ENCODE data around the gene C21orf91. TPM values are rescaled to one million over a fixed set of nuclear protein-coding genes. Genes with fewer than 3 reads are reported as not detected.

The C21orf91 gene
- total RNA-seq, 4 donors from 2014 or later, result 4.0 to 8.5 (median 5.6) TPM

DNA sequence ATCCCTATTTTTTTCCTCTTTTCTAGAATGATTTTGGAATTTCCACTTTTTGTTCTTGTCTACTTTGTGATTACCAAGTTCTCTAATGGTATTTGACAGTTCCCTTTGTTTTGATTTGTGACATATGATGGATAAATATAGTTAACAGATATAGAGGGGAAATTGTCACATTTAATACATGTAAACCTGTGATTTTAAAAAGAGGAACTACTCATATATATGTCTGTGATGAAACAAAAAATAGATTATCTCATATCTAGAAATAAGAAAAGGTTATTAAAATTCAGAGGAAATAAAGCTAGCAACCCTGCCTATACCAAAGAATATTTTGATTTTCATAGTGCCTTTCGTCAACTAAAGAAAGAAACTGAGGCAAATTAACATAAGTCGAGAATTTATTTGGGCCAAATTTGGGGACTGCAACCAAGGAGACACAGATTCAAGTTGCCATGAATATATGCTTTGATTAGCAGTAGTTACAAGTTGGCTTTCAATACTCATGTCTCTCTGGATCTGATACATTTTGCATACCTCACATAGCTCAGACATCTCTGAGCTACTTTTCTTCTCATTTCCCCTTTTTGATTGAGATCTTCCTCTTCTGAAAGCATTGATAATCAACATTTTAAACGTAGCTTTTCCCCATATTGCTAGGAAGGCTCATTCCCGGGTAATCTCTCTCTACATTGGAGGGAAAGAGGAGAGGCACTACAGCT is 15.6 kb upstream of the C21orf91 start:
- Histone ChIP-seq H3K4me1 (no peaks in the 10 kb centered on the region), H3K27me3 (no peaks in the 10 kb centered on the region), H3K4me3 (no peak overlapping the region), H3K27ac (no peak overlapping the region), H3K36me3 (no peaks in the 10 kb centered on the region), H3K9me3 (no peaks in the 10 kb centered on the region)
- in situ Hi-C loops (cut with MboI; ENCODE audit: low sequenced_read_pairs in 4 of 4) (no loop called here), intact Hi-C loops (cut with DNase I; ENCODE audit: low total_unique reads) (no loop called here)
- TF ChIP-seq, protein P1, sequence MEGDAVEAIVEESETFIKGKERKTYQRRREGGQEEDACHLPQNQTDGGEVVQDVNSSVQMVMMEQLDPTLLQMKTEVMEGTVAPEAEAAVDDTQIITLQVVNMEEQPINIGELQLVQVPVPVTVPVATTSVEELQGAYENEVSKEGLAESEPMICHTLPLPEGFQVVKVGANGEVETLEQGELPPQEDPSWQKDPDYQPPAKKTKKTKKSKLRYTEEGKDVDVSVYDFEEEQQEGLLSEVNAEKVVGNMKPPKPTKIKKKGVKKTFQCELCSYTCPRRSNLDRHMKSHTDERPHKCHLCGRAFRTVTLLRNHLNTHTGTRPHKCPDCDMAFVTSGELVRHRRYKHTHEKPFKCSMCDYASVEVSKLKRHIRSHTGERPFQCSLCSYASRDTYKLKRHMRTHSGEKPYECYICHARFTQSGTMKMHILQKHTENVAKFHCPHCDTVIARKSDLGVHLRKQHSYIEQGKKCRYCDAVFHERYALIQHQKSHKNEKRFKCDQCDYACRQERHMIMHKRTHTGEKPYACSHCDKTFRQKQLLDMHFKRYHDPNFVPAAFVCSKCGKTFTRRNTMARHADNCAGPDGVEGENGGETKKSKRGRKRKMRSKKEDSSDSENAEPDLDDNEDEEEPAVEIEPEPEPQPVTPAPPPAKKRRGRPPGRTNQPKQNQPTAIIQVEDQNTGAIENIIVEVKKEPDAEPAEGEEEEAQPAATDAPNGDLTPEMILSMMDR (IDR thresholded peaks at IDR 0.05 in 4 of 5, conservative IDR thresholded peaks at IDR 0.05 in 1 of 5), result no peak
- TF ChIP-seq POLR2A (IDR thresholded peaks at IDR 0.05), result no peak
- ATAC-seq (no peak), DNase-seq (no peak)

DNA sequence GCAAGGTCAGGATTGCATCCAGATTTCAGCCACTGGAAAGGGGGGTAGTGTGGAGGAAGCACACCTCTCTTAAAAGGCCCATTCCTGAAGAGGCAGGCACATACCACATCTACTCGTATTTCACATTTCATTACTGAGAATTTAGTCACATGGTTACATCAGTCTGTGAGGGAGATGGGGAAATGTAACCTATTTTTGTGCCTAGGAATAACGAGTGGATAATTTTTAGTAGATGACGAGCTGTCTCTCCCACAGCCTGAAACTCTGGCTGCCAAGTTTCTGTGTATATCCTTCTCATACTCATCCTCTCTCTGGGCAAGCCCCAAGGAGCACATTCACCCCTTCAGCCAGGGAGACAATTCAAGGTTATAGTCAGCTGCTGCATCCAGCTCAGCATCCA is 10.3 kb upstream of the C21orf91 start:
- ATAC-seq (no peak), DNase-seq (no peak)
- in situ Hi-C loops (cut with MboI; ENCODE audit: low sequenced_read_pairs in 4 of 4), result no loop called here
- Histone ChIP-seq H3K4me3 (no peak overlapping the region), H3K36me3 (no peaks in the 10 kb centered on the region), H3K27ac (no peak overlapping the region), H3K4me1 (no peaks in the 10 kb centered on the region), H3K9me3 (no peaks in the 10 kb centered on the region), H3K27me3 (no peaks in the 10 kb centered on the region)
- intact Hi-C loops (cut with DNase I; ENCODE audit: low total_unique reads), result no loop called here
- TF ChIP-seq, protein P1 (IDR thresholded peaks at IDR 0.05 in 4 of 5, conservative IDR thresholded peaks at IDR 0.05 in 1 of 5), result no peak

GRCh38 chr21:17828223-17828622 is 9.1 kb upstream of the C21orf91 start:
- H3K36me3 ChIP-seq, result no peaks in the 10 kb centered on the region
- no peak overlapping the region for H3K4me3 ChIP-seq
- DNase-seq (no peak), ATAC-seq (no peak)
- in situ Hi-C loops (cut with MboI; ENCODE audit: low sequenced_read_pairs in 4 of 4), result no loop called here
- no peak overlapping the region for H3K27ac ChIP-seq
- H3K4me1 ChIP-seq, result no peaks in the 10 kb centered on the region
- H3K27me3 ChIP-seq, result no peaks in the 10 kb centered on the region
- no peaks in the 10 kb centered on the region for H3K9me3 ChIP-seq
- TF ChIP-seq, protein P1 (IDR thresholded peaks at IDR 0.05 in 4 of 5, conservative IDR thresholded peaks at IDR 0.05 in 1 of 5), result no peak
- TF ChIP-seq POLR2A (IDR thresholded peaks at IDR 0.05), result no peak
- intact Hi-C loops (cut with DNase I; ENCODE audit: low total_unique reads), result no loop called here

- no peak for DNase-seq
These were observed 4.7 kb upstream of the C21orf91 start for GRCh38 chr21:17823846-17824245.

More at GRCh38 chr21:17823846-17824245, 4.7 kb upstream of the C21orf91 start:
- intact Hi-C loops (cut with DNase I; ENCODE audit: low total_unique reads) (no loop called here), in situ Hi-C loops (cut with MboI; ENCODE audit: low sequenced_read_pairs in 4 of 4) (no loop called here)
- Histone ChIP-seq H3K27ac (no peak overlapping the region), H3K27me3 (no peaks in the 10 kb centered on the region), H3K36me3 (no peaks in the 10 kb centered on the region), H3K4me3 (no peak overlapping the region), H3K4me1 (no peaks in the 10 kb centered on the region), H3K9me3 (no peaks in the 10 kb centered on the region)
- no peak for ATAC-seq
- no peak for TF ChIP-seq POLR2A (IDR thresholded peaks at IDR 0.05)
- TF ChIP-seq, protein P1 (IDR thresholded peaks at IDR 0.05 in 4 of 5, conservative IDR thresholded peaks at IDR 0.05 in 1 of 5), result no peak
